NCI-H345 (cell line): ENCODE data around the gene PPARG.

ENCODE experiments used
- DNase-seq: peaks from one replicate; lab custom pipeline; 2025; lab: John Stamatoyannopoulos, UW

Gene PPARG

DNA sequence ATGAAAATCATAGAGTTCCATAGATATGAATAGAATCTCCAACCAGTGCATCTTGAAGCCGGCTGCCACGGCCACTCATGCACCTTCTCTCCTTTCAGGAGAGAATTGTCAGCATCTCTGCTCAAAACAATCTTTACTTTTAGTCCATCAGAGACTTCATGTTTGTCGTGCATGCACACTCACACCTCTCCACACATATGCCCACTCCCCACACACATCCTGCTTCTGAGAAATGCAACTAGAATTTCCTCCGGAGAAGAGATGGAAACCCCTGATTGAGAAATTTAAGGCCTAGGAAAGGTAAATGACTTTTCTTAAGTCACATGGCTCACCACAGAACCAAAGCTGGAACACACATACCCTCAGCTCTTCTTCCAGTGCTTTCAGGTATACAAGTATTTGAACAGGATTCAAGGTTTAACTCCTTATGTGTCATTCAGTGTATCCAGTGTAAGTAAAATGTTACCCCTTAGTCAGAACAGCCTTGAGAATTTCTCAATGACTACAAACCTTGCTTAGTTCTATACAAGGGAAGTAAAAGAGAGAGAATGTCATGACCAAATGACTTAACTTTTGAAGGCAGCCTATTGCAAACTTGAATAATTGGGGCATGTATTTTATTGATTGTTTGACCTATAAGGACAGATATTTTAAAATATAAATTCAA, 126.3 kb downstream of the PPARG start:
- no peak for DNase-seq

DNA sequence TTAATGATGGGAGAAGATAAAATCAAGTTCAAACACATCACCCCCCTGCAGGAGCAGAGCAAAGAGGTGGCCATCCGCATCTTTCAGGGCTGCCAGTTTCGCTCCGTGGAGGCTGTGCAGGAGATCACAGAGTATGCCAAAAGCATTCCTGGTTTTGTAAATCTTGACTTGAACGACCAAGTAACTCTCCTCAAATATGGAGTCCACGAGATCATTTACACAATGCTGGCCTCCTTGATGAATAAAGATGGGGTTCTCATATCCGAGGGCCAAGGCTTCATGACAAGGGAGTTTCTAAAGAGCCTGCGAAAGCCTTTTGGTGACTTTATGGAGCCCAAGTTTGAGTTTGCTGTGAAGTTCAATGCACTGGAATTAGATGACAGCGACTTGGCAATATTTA, 127.9 kb downstream of the PPARG start:
- no peak for DNase-seq

DNA sequence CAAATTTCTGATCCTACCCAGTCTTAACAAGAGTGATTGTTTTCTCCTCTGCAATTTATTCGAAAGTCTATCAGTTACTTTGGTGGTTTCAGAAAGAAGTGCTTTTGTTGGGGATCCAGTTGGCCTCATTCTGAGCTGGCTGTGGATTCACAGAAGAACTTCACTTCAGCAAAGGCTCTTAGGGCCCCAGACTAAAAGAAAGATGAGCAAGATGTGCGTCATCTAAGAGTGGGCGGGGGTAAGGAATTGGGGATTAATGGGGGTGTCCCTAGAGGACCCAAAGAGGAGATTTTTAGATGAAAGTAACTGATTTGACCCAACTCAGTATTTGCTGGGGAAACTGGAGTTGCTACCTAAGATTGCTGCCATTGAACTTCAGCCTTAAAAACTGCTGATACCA, 131.5 kb downstream of the PPARG start:
- no peak for DNase-seq

DNA sequence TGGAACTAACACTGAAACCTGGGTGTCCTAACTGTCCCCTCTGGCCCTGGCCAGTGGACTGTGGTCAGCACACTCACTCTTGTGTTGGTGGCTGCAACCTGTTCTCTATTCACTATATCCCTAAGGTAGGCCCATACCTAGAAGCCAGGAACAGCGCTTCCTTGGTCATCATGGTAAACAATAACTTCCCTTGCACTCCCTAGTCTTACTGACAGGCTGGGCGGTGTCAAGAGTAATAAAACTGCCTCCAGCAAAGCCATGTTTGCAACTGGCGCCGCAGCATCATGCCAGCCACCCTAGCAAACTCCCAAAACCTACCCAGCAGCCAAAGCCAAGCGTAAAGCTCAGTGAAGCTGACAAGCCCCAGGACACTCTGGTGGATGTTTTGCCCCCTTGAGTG, 132.3 kb downstream of the PPARG start:
- no peak for DNase-seq

DNA sequence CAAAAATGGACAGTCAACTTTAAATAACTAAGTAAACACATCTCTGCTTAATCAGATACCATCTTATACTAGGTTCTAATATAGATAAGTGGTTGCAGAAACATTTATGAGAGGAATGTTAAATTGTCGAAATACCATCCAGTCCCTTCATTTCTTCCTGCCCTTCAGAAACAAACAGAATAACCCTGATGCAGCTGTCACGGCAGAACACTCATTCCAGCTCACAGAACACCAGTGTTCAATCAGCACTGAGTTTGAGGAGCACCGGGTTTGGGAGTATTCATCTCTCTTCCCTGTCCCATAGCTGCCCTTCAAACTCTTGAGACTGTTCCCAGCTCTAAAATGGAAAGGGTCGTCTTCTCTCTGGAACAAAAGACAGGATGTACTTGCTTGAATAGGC, 134.3 kb downstream of the PPARG start:
- no peak for DNase-seq

DNA sequence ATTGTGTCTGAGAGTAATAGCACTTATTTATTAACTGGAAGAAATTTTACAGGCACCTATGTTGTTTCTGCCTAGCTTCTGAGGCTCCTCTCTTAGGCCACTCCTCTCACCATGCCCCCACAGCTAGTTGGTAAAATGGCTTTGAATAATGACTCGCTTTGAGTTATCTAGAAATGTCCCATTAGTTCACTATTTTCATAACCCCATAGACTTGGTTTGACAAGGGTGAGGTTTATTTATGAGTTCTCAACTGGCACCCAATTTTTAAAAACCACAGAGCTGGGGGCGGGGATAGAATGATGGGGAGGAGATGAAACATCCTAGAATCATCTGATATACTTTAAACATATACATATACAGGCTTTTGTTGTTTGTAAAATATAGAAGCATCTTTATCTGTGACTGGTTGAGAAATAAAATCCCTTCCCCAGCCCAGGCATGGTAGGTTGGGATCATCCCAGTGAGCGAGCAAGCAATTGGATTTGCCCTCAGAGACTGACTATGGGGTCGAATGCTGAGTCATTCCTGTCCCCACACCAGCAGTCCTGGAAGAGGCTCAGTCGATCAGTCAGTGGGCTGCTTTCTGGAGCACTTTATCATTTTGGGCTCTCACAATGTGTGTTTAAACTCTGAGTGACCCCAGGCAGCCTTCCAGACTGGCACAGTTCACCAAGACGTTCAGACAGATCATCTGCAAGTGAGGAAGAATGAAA, 135.2 kb downstream of the PPARG start:
- no peak for DNase-seq

DNA sequence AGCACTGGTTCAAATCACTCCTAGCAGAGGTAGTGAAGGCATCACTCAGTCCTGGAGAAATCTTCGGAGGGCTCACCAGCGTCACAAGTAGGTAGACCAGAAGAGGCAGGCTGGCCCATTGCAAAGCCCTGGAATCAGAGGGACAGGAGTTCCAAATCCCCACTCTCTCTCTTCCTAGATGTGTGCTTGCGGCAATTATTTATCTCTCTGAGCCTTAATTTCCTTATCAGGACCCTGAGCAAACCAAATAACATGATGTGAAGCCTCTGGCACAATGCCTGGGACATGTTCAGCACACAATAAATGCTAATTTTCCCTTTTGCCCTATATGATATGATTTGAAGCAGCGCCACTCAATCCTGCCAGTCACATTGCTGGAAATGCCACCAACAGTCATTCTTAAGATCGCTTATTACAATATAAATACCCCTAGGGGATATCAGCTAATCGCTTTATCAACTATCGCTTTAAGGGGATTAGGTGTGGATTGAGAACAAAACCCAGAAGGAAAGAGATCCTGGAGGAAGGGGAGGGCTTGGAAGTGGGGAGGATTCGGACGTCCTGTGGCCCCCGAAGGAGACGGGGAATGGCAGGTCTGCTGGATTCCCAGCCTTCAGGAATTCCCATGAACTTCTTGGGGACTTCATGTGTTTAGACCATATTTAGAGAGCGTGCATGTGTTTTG, 135.9 kb downstream of the PPARG start:
- DNase-seq = no peak

DNA sequence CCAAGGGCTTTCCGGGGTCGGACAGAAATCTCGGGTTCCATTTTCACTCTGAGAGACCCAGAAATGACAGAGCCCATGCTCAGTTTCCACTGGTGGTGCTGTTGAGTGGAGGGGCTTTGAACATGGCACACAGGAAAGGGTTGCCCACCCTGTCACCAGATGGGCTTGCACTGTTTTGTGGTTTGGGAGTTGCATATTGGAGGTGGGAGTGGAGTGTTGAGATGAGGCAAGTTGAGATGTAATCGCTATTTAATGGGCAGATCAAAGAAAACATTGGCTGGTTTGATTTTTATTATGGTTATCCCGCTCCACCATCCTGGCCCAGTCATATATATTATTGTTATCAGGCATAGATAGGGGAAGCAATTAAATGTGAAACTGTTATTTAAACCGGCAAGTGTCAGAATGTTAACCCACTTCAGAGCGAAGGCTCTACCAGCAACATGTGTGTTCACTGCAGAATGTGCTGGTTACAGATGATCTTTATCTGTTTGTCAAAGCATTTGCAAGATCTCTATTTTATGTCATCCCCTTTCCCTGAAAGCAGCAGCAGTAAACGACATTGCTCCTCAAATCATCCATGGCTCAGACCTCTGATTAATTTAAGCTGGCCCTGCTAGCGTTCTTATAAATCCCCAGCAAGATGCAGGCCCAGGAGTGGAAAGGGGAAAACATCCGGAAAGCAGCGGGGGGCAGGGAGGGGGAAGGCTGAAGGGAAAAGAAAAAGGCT, 137.1 kb downstream of the PPARG start:
- DNase-seq = no peak

DNA sequence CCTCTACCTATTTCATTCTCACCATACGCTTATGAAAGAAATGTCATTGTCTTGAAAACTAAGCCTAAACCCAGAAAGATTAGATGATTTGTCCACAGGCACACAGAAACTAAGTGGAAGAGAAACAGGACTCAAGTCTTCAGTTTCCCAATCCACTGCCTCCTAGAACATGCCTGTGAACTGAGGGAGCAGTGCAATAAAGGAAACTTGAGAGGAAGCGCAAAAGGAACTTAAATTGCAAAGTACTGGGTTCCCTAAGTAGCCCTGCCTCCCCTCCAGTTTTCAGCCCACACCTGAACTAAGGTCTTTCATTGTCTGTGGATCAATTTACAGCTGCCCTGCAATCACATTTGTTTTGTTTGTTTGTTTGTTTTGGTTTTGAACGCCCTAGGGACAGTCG, 138.7 kb downstream of the PPARG start:
- no peak for DNase-seq

DNA sequence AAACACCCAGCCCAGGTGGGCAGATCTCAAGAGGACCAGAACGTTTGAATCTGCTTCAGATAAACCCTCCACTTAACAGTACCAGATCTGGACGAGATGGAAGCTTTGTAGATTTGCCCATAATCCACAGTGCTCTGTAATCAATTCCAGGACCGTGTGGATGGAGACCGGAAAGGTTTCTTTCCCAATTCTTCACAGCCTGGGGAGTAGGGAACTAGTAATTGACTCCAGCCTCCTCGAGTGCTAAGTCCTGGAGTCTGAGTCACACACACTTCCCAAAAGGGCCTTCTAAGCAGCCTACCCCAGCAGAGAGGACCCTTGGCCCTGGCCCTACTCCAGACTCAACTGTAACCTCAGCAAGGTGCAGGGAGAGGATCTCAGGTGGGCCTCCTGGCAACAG, 139.3 kb downstream of the PPARG start:
- DNase-seq = no peak

DNA sequence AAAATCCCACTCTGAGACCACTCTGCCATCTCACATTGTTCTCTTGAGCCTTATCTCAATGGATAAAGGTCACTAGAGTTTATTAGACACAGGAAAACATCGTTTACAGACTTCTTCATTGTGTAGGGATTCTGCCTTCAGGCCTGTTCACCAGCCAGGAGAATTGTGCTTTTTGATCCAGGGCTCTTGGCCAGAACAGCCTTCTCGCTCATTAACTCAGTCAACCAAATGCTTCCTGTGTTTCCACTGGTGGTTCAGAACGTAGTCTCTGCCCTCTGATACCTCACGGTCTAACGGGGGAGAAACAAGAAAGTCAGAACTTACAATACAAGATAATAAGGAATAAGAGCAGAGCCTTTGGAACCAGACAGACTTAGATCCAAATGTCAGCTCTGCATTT, 141.2 kb downstream of the PPARG start:
- DNase-seq = no peak

DNA sequence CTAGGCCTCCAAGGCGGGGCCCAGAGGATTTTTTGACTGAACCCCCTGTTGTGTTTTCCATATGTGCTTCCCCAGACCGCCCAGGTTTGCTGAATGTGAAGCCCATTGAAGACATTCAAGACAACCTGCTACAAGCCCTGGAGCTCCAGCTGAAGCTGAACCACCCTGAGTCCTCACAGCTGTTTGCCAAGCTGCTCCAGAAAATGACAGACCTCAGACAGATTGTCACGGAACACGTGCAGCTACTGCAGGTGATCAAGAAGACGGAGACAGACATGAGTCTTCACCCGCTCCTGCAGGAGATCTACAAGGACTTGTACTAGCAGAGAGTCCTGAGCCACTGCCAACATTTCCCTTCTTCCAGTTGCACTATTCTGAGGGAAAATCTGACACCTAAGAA, 145.0 kb downstream of the PPARG start:
- no peak for DNase-seq

DNA sequence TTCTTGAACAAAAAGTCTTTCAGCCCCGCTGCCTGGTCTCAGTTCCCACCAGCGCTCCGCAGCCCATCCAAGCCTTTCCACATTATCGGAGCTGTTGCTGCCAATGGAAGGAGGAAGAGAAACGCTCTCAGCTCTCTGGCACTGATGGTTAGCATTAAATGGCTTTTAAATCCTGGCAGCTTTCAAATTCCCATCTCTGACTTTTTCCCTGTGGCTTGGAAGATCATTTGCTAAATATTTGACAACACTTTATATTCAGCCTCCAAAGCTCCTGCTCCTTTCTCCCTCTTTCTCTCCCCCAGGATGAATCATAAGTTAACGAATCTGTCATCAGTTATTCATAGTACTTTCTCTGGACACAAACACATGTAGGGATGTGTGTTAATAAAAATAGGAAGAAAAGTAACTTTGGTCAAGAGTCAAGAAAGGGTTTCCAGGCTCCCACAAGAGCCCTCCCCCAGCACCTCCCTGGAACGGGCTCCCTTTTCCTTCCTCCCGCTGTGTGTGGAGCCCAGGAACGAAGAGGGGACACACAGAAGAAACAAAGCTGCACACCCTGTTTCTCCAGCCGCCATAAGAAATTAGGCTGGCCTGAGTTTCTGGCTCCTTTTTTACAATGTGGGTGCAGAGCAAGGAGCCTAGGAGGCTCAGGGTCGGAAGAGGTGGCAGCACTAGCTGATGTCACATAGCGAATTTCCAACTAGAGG, 147.8 kb downstream of the PPARG start:
- DNase-seq = no peak

DNA sequence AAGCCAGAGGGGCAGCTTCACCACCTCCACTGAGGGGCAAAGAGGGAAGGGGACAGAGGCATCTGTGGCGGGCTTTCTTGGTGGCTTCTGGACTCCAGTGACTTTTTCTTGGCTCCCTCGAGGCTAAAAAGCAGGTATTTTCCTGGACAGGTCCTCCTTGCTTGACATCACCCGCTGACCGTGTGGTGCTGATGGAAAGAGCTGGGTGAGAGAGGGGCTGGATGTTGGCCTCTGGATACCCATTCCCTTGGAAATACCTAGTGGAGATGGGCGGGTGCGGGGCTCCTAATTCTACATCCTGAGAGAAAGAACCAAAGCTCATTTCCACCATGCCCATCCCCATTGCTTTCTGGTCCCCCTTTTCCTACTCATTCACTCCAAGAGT, 148.3 kb downstream of the PPARG start:
- no peak for DNase-seq

DNA sequence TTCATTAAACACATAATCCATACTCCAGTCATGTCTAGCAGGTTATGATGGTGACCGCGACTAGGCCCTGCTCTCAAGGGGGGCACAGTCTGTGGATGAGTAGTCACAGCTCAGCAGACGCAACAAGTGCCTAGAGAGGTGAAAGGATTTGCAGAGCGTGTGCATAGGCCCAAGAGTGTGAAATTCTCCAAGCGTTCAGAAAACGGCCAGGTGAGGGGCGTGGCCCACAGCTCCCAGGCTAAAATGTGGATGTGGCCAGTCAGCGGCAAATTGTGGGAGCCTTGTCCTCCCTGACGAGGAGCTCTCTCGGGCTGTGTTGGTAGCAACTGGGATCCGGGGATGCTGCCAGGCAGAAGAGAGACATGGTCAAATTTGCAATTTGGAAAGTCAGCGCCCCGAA, 149.0 kb downstream of the PPARG start:
- no peak for DNase-seq

DNA sequence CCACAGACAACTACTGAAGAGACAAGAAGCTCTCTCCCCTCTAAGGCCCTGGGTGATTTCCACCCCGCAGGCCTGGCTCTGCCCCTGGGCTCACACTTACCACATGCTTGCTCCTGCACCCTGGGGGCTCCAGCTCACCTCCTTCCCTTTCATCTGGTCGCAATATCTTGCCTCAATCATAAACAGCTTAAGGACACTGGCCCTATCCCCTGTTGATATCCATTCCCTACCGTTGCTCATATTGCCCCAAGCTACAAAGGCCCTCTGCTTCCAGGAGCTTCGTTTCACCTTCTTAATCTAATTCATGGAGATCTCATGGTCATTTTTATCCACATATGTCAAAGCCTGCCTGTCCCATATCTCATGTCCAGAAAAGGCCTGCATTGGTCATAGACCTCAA, 149.4 kb downstream of the PPARG start:
- DNase-seq = no peak

DNA sequence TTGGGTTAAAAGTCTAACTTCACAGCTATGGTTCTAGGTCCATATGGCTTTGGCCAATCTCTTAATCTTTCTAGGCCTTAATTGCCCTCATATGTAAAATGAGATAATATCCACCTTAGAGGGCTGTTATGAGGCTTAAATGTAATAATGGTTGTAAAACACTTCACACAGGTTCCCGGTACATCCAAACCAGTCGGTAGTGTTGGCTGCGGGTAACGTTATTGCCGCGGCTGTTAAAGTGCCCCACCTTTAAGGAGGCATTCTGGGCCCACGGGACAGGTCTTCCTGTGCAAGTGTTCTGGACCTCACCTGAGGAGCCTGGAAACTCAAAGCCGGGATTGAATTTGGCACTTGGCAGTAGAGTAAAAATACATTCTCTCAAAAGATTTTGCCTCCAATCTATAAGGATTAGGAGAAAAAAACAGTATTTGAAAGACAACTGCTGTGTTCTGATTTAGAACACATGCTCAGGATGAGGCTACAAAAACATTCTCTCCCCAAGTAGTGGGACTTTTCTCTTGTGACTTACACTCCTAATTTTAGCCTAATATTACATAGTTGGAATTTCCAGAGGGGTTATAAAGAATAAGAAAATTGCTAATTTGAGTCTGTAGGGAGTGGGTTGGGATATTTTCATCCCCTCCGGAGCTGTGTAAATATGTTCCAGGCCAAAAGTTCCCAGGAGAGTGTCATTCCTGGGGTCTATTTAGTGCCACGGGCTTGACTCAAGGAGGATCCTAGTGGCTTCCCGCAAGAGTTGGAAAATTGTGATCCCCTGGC, 150.5 kb downstream of the PPARG start:
- DNase-seq = no peak

DNA sequence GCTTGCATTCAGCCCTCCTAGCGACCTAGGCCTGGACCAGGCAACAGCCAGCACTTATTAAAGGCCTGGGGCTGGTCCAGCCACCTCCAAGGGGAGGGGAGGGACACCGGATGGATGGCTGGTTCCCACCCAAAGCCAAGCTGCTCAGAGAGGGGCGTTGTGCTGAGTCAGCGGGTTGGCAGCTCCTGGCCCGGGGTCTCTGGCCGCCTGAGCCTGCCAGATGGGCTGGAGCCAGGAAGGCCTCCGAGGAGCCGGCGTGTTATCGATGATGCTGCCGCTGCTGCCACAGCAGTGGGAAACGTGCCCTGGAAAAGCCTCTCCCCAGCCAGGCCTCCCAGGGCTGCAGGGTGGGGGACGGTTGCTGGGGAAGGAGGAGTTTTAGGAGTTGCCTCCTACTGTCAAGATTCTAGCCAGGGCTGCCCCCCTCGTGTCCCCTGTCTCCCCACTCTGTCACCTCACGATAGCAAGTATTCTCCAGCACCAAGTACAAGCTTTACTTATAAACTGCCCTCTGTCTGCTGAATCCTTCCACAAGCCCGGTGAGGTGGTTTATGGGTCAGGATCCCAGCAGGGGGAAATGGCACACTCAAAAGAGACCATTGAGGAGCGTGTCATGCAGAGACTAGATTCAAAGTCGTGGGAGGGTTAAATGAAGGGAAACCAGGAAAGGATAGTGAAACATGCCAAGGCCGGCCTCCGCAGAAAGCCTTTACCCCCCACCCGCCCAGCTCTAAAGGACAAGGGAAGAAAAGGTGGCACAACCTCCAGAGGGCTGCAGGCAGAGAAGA, 152.3 kb downstream of the PPARG start:
- DNase-seq = no peak

DNA sequence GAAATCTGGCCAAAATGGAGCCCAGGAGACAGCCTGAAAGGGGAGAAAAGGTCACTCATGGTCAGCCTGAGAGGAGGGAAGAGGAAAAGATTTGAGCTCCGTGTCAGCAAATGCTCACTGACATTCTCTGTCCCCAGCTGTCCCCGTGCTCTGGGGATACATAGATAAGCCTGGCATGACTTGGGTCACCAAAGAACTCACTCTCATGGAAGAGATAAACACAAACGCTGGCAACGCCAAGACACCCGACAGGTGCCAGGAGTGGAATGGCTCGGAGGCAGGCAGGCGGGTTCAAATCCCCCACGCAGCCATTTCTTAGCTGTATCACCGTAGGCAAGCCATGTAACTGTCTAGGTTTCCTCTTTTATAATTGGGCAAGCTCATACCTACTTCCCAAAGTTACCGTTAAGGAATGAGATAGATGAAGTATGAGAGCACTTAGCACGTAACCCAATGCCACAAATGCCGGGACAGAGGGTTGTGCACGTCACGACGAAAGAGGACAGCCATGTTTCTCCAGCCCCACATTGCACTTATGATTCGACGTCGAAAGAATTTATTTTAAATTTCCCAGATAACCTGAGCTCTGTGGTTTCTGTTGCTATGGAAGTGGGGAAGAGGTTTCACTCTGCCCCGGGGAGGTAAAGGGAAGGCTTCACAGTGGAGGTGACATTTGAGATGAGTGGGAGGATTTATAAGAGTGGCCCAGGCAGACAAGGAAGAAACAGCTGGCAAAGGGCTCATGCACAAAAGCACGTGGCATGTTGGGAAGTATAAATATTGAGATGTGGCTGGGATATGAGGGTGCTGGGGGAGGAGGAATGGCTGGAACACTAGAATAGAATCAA, 154.0 kb downstream of the PPARG start:
- DNase-seq = no peak
